Smooth muscle cell (in vitro differentiated cells): ENCODE results near the gene OGDH. TPM values are rescaled to one million over a fixed set of nuclear protein-coding genes. Genes with fewer than 3 reads are reported as not detected.

Source experiments
- DNase-seq: peaks from one replicate; lab custom pipeline; 2025; ENCODE audit not compliant: unreplicated experiment; lab: John Stamatoyannopoulos, UW
- H2AFZ ChIP-seq: fragments of 200-600 bp; sonication (generic); 2 replicates; pipeline ENCODE4 v1.6.0; 2016; ENCODE audit warnings: antibody characterized with exemption, low read depth, mild to moderate bottlenecking
- H3F3A ChIP-seq: fragments of 200-600 bp; sonication (generic); 2 replicates; pipeline ENCODE4 v1.6.0; 2017; ENCODE audit warnings: antibody characterized with exemption, low read depth
- H3K27ac ChIP-seq: fragments of 200-600 bp; sonication (generic); 2 replicates; pipeline ENCODE4 v1.5.1; 2016; ENCODE audit warnings: low read depth, mild to moderate bottlenecking
- H3K27me3 ChIP-seq: fragments of 200-600 bp; sonication (generic); 2 replicates; pipeline ENCODE4 v1.6.1; 2016; ENCODE audit warnings: low read depth, mild to moderate bottlenecking
- H3K36me3 ChIP-seq: fragments of 200-600 bp; sonication (generic); 2 replicates; pipeline ENCODE4 v1.5.1; 2016; ENCODE audit warnings: low read depth
- H3K4me1 ChIP-seq: fragments of 200-600 bp; sonication (generic); 2 replicates; pipeline ENCODE4 v1.5.1; 2016; ENCODE audit warnings: low read depth
- H3K4me2 ChIP-seq: fragments of 200-600 bp; sonication (generic); 2 replicates; pipeline ENCODE4 v1.6.0; 2016; ENCODE audit warnings: mild to moderate bottlenecking
- H3K4me3 ChIP-seq: fragments of 200-600 bp; sonication (generic); 2 replicates; pipeline ENCODE4 v1.5.1; 2016; ENCODE audit warnings: mild to moderate bottlenecking
- H3K79me2 ChIP-seq: fragments of 200-600 bp; sonication (generic); 2 replicates; pipeline ENCODE4 v1.6.0; 2016; ENCODE audit warnings: low read depth, mild to moderate bottlenecking
- H3K9ac ChIP-seq: fragments of 200-600 bp; sonication (generic); 2 replicates; pipeline ENCODE4 v1.6.0; 2016; ENCODE audit warnings: low read depth
- H3K9me3 ChIP-seq: fragments of 200-600 bp; sonication (generic); replicated peaks from 2 replicates; pipeline ENCODE4 v1.5.1; 2016; ENCODE audit warnings: low read depth
- H4K20me1 ChIP-seq: fragments of 200-600 bp; sonication (generic); 2 replicates; pipeline ENCODE4 v1.6.0; 2016; ENCODE audit warnings: low read depth
- WGBS: methylation state at CpG from one replicate; pipeline ENCODE4 v1.1.7; 2016; ENCODE audit warnings: low lambda C conversion rate; 5-methylcytosine and 5-hydroxymethylcytosine counted together
- polyA plus RNA-seq: library from polyadenylated mRNA; unstranded; fragments of >200 nt; fragmentation: Nextera tagmentation; extraction: Ambion mirVana; gene quantifications from 2 replicates; pipeline ENCODE4 v1.2.1, GENCODE V29; 2016
- total RNA-seq: library from RNA; depleted of rRNA; stranded (reverse); fragments of >200 nt; gene quantifications from 2 replicates; pipeline ENCODE4 v1.2.3, GENCODE V29; 2014
- TF ChIP-seq, protein P1 (sequence below): fragments of 200-600 bp; sonication (generic); IDR thresholded peaks from 2 replicates; pipeline ENCODE4 v1.5.1; 2017; ENCODE audit warnings: borderline replicate concordance, mild to moderate bottlenecking, antibody characterized with exemption; ENCODE audit not compliant: insufficient read depth, poor library complexity, severe bottlenecking

OGDH gene
- total and polyA plus RNA-seq, 2 experiments from 2014 or later = 32.6 to 34.2 TPM

DNA sequence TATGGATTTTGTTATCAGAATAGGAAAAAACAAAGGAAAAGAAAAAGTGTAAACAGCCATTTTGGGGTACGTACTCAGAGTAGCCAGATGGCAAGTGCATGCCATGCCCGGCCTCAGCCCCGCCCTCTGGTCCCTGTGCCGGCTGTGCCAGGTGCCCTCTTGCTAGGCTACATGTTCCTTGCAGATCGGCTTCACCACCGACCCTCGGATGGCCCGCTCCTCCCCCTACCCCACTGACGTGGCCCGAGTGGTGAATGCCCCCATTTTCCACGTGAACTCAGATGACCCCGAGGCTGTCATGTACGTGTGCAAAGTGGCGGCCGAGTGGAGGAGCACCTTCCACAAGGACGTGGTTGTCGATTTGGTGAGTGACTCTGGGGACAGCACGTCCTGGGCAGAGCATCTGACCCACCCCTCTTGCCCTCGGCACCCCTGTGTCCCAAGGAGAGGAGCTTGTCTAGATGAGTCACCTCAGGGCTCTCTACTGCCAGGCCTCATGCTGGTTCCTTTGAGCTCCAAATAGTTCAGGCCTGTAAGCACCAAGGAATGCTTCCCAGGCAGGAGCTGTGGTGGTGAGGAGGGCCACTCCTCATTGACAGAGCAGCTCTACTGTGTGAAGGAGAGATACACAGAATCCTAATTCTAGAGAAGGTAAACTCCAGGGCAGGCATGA, 87.3 kb downstream of the OGDH start:
- TF ChIP-seq, protein P1, sequence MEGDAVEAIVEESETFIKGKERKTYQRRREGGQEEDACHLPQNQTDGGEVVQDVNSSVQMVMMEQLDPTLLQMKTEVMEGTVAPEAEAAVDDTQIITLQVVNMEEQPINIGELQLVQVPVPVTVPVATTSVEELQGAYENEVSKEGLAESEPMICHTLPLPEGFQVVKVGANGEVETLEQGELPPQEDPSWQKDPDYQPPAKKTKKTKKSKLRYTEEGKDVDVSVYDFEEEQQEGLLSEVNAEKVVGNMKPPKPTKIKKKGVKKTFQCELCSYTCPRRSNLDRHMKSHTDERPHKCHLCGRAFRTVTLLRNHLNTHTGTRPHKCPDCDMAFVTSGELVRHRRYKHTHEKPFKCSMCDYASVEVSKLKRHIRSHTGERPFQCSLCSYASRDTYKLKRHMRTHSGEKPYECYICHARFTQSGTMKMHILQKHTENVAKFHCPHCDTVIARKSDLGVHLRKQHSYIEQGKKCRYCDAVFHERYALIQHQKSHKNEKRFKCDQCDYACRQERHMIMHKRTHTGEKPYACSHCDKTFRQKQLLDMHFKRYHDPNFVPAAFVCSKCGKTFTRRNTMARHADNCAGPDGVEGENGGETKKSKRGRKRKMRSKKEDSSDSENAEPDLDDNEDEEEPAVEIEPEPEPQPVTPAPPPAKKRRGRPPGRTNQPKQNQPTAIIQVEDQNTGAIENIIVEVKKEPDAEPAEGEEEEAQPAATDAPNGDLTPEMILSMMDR = no peak
- no peaks in the 10 kb centered on the region for H3K79me2 ChIP-seq
- WGBS = 93% methylated on average over 19 of the region's 19 CpGs
- H3K9ac ChIP-seq = no peak overlapping the region
- peaks cover 5% of the 10 kb centered on the region for H3K36me3 ChIP-seq
- no peak overlapping the region for H3K4me2 ChIP-seq
- no peaks in the 10 kb centered on the region for H3K9me3 ChIP-seq
- no peak overlapping the region for H3K27ac ChIP-seq
- no peak overlapping the region for H3K4me3 ChIP-seq
- H4K20me1 ChIP-seq = no peaks in the 10 kb centered on the region
- no peaks in the 10 kb centered on the region for H3F3A ChIP-seq
- DNase-seq = no peak
- H3K27me3 ChIP-seq = no peaks in the 10 kb centered on the region
- H2AFZ ChIP-seq = no peak overlapping the region
- H3K4me1 ChIP-seq = no peaks in the 10 kb centered on the region

DNA sequence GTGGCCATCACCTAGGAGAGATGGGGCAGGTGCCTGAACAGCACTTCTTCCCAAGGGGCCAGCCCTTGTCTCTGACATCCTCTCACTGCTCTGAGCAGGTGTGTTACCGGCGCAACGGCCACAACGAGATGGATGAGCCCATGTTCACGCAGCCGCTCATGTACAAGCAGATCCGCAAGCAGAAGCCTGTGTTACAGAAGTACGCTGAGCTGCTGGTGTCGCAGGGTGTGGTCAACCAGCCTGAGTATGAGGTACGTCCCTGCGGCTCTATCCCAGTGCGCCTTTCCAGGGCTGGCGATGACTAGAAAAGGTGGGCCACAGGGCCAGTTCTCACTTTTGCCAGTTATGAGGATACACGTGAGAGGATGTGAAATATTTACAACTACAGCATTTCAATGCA, 87.9 kb downstream of the OGDH start:
- TF ChIP-seq, protein P1 = no peak
- no peak overlapping the region for H3K27ac ChIP-seq
- no peaks in the 10 kb centered on the region for H4K20me1 ChIP-seq
- no peaks in the 10 kb centered on the region for H3K9me3 ChIP-seq
- WGBS = 99% methylated on average over 14 of the region's 14 CpGs
- H3K9ac ChIP-seq = no peak overlapping the region
- no peak overlapping the region for H2AFZ ChIP-seq
- H3K27me3 ChIP-seq = no peaks in the 10 kb centered on the region
- H3K36me3 ChIP-seq = peaks cover 8% of the 10 kb centered on the region
- no peak overlapping the region for H3K4me2 ChIP-seq
- H3K4me3 ChIP-seq = no peak overlapping the region
- H3K4me1 ChIP-seq = no peaks in the 10 kb centered on the region
- H3K79me2 ChIP-seq = no peaks in the 10 kb centered on the region
- H3F3A ChIP-seq = no peaks in the 10 kb centered on the region
- DNase-seq = no peak

DNA sequence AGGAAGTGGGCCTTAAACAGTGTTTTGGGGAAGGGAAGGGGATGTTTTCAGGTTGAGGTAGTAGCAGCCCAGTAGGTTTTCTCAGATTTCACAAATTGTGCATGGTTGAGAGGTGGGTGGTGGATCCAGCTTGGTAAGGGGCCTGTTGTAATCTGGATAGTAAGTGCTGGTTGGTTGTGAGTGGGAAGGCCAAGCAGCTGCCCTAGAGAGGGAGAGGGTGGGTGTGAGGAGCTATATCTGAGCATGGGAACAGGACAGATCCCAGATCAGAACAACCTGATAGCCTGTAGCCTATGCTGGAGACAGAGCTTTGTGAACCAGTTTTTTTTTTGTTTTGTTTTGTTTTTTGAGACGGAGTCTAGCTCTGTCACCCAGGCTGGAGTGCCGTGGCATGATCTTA, 88.3 kb downstream of the OGDH start:
- H3K36me3 ChIP-seq = peaks cover 12% of the 10 kb centered on the region
- H4K20me1 ChIP-seq = no peaks in the 10 kb centered on the region
- H3K27me3 ChIP-seq = no peaks in the 10 kb centered on the region
- no peak overlapping the region for H3K27ac ChIP-seq
- no peak for DNase-seq
- H3K4me1 ChIP-seq = no peaks in the 10 kb centered on the region
- H3K4me3 ChIP-seq = no peak overlapping the region
- no peak overlapping the region for H3K9ac ChIP-seq
- TF ChIP-seq, protein P1 = no peak
- 95% methylated on average over 2 of the region's 2 CpGs for WGBS
- no peaks in the 10 kb centered on the region for H3K79me2 ChIP-seq
- no peaks in the 10 kb centered on the region for H3F3A ChIP-seq
- no peak overlapping the region for H3K4me2 ChIP-seq
- no peak overlapping the region for H2AFZ ChIP-seq
- H3K9me3 ChIP-seq = no peaks in the 10 kb centered on the region

DNA sequence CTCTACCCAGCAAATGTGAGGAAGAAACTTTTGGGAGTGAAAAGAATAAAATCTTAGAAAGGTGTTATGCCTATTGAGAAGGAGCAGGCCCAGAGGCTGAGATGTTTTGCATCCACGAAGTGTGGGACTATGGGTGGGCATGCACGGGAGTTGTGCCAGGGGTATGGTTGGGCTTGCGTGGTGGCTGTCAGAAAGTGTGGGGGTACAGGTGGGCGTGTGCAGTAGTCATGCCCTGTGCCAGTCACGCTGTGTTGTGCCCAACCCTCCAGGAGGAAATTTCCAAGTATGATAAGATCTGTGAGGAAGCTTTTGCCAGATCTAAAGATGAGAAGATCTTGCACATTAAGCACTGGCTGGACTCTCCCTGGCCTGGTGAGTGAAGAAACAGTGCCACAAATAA, 89.3 kb downstream of the OGDH start:
- Histone ChIP-seq H4K20me1 (no peaks in the 10 kb centered on the region), H3K9me3 (no peaks in the 10 kb centered on the region), H3K4me3 (no peak overlapping the region), H3K4me2 (no peak overlapping the region), H3K4me1 (no peaks in the 10 kb centered on the region), H3K79me2 (no peaks in the 10 kb centered on the region), H3K27ac (no peak overlapping the region), H3K27me3 (no peaks in the 10 kb centered on the region), H3F3A (no peaks in the 10 kb centered on the region), H3K36me3 (peaks cover 7% of the 10 kb centered on the region), H3K9ac (no peak overlapping the region), H2AFZ (no peak overlapping the region)
- no peak for DNase-seq
- TF ChIP-seq, protein P1 = no peak
- 99% methylated on average over 5 of the region's 5 CpGs for WGBS
